Endothelial cell of umbilical vein (primary cell): Measurements from ENCODE around the gene IFNG-AS1. TPM values are rescaled to one million over a fixed set of nuclear protein-coding genes. Genes with fewer than 3 reads are reported as not detected.

ENCODE experiments used
- BruUV-seq: library from RNA; stranded (reverse); fragments of 400-500 nt; replicated peaks from 2 replicates; lab custom pipeline; 2021; lab: Mats Ljungman, UMichigan
- CTCF ChIA-PET: fragments of 300-600, 350-600 bp; sonication (Branson Sonifier 250); formaldehyde crosslinking; loops from one replicate; lab custom pipeline; 2021; ENCODE audit warnings: antibody characterized with exemption, inconsistent platforms; lab: Charles Lee
- POLR2A ChIA-PET: fragments of 300-600, 350-600 bp; sonication (Branson Sonifier 250); formaldehyde crosslinking; loops from one replicate; lab custom pipeline; 2021; ENCODE audit warnings: antibody characterized with exemption, inconsistent platforms; lab: Charles Lee
- DNase-seq: peaks from one replicate; pipeline ENCODE4 v3.0.0-alpha.2; 2011; ENCODE audit warnings: low read depth, low spot score
- FAIRE-seq: peaks from 2 replicates; lab custom pipeline; 2011; peaks lifted over from hg19 to GRCh38; lab: Jason Lieb, UNC
- H2AFZ ChIP-seq: 2 replicates; pipeline ENCODE4 v1.6.0; 2012; ENCODE audit warnings: low read depth, low read length, control low read depth, inconsistent platforms
- H3K27ac ChIP-seq: 2 replicates; pipeline ENCODE4 v1.5.1; 2011; ENCODE audit warnings: low read depth, mild to moderate bottlenecking, control low read depth, low read length, moderate library complexity; ENCODE audit not compliant: insufficient read depth
- H3K27me3 ChIP-seq, 2 experiments: 2 replicates each; pipeline versions ENCODE4 v1.6.0 to v1.6.1; 2011; ENCODE audit warnings: low read length in 2 of 2, mixed read lengths in 1 of 2; ENCODE audit not compliant: control insufficient read depth in 2 of 2, insufficient read depth in 2 of 2
- H3K36me3 ChIP-seq, 2 experiments: 2 replicates in 1 of 2; 3 replicates in 1 of 2; pipeline ENCODE4 v1.5.1; 2011; ENCODE audit warnings: low read length in 2 of 2, mild to moderate bottlenecking in 1 of 2, moderate library complexity in 1 of 2; ENCODE audit not compliant: control insufficient read depth in 2 of 2, insufficient read depth in 2 of 2; ENCODE audit errors: extremely low read depth in 1 of 2
- H3K4me1 ChIP-seq: 3 replicates; pipeline ENCODE4 v1.5.1; 2011; ENCODE audit warnings: mild to moderate bottlenecking, low read length; ENCODE audit not compliant: control insufficient read depth, insufficient read depth; ENCODE audit errors: extremely low read depth
- H3K4me2 ChIP-seq: 2 replicates; pipeline ENCODE4 v1.6.1; 2011; ENCODE audit warnings: low read length, control low read depth, mixed read lengths; ENCODE audit not compliant: insufficient read depth
- H3K4me3 ChIP-seq, 3 experiments: fragments of 200-600 bp in 1 of 3; sonication (generic), shearing (Covaris generic) in 1 of 3; replicated peaks in 1 of 3; 2 replicates each; pipeline ENCODE4 v1.5.1; 2011 to 2016; ENCODE audit warnings: control low read depth in 3 of 3, low read length in 3 of 3, mild to moderate bottlenecking in 2 of 3, inconsistent platforms in 1 of 3, low read depth in 1 of 3, moderate library complexity in 1 of 3; ENCODE audit not compliant: insufficient read depth in 1 of 3
- H3K79me2 ChIP-seq: 2 replicates; pipeline ENCODE4 v1.6.0; 2012; ENCODE audit warnings: low read length, inconsistent platforms; ENCODE audit not compliant: control insufficient read depth, insufficient read depth
- H3K9ac ChIP-seq: replicated peaks from 2 replicates; pipeline ENCODE3; 2011; ENCODE audit warnings: low read length, control low read depth; ENCODE audit not compliant: insufficient read depth; ENCODE audit errors: extremely low read depth
- H3K9me1 ChIP-seq: replicated peaks from 3 replicates; pipeline ENCODE4 v1.6.0; 2011; ENCODE audit warnings: mild to moderate bottlenecking, low read length; ENCODE audit not compliant: control insufficient read depth, insufficient read depth; ENCODE audit errors: extremely low read depth
- H3K9me3 ChIP-seq: replicated peaks from 2 replicates; pipeline ENCODE4 v1.5.1; 2012; ENCODE audit warnings: low read length, inconsistent platforms; ENCODE audit not compliant: control insufficient read depth, insufficient read depth
- H4K20me1 ChIP-seq: replicated peaks from 2 replicates; pipeline ENCODE3; 2011; ENCODE audit warnings: mild to moderate bottlenecking, low read length; ENCODE audit not compliant: control insufficient read depth, insufficient read depth; ENCODE audit errors: extremely low read depth
- CTCF ChIP-seq, 2 donors: IDR thresholded peaks; 1 replicate in 1 of 2; 2 replicates in 1 of 2; pipeline ENCODE4 v1.5.1; 2011; ENCODE audit warnings: low read length in 2 of 2, mild to moderate bottlenecking in 2 of 2, moderate library complexity in 2 of 2, control low read depth in 1 of 2, inconsistent platforms in 1 of 2, low read depth in 1 of 2; ENCODE audit not compliant: insufficient read depth in 1 of 2; ENCODE audit errors: extremely low read depth in 1 of 2
- EZH2 ChIP-seq: IDR thresholded peaks from 2 replicates; pipeline ENCODE4 v1.6.1; 2012; ENCODE audit warnings: borderline replicate concordance, low read depth, mild to moderate bottlenecking, moderate library complexity, low read length, inconsistent platforms; ENCODE audit not compliant: severe bottlenecking
- FOS ChIP-seq: IDR thresholded peaks from 2 replicates; pipeline ENCODE4 v1.6.1; 2011; ENCODE audit warnings: mild to moderate bottlenecking, low read length, moderate library complexity, borderline replicate concordance; ENCODE audit not compliant: insufficient read depth
- GATA2 ChIP-seq: IDR thresholded peaks from 2 replicates; pipeline ENCODE4 v1.7.0; 2011; ENCODE audit warnings: low read depth, mild to moderate bottlenecking, moderate library complexity, mixed read lengths, low read length; ENCODE audit not compliant: insufficient read length, insufficient read depth
- JUN ChIP-seq: IDR thresholded peaks from 2 replicates; pipeline ENCODE4 v1.6.1; 2011; ENCODE audit warnings: borderline replicate concordance, low read depth; ENCODE audit not compliant: insufficient read length, insufficient read depth
- MAX ChIP-seq: IDR thresholded peaks from 2 replicates; pipeline ENCODE4 v1.6.1; 2011; ENCODE audit not compliant: insufficient read depth, insufficient read length
- MYC ChIP-seq: IDR thresholded peaks from one replicate; pipeline ENCODE4 v1.6.1; 2011; ENCODE audit warnings: mild to moderate bottlenecking, low read depth, low read length
- POLR2A ChIP-seq: IDR thresholded peaks from 2 replicates; pipeline ENCODE4 v1.6.1; 2012; ENCODE audit warnings: low read depth, mild to moderate bottlenecking, control low read depth, low read length
- POLR2AphosphoS5 ChIP-seq: IDR thresholded peaks from 2 replicates; pipeline ENCODE4 v1.6.1; 2012; ENCODE audit warnings: low read depth, mild to moderate bottlenecking, control low read depth, low read length, moderate library complexity; ENCODE audit not compliant: insufficient read depth
- dilution Hi-C: fragments of 300-500 bp; cut with MboI; formaldehyde crosslinking; loops from one replicate; pipeline ENCODE4 v1.15.0; 2019; ENCODE audit warnings: low sequenced_read_pairs; ENCODE audit not compliant: extremely low pct_ligation_motif_present
- intact Hi-C: fragments of 100-400 bp; cut with micrococcal nuclease; formaldehyde crosslinking; loops from one replicate; pipeline ENCODE4 v1.10.0; 2022
- polyA plus RNA-seq, 4 experiments: library from polyadenylated mRNA; depleted of rRNA in 3 of 4; stranded (reverse) in 3 of 4; unstranded in 1 of 4; fragments of >200 nt; gene quantifications; 2 replicates each; pipeline versions ENCODE4 v1.2.1 to v1.2.3, GENCODE V29; 2011 to 2012; ENCODE audit warnings: missing spikeins in 1 of 4
- total RNA-seq: library from RNA; stranded (reverse); gene quantifications from 2 replicates; pipeline ENCODE4 v1.2.3, GENCODE V29; 2021

Gene IFNG-AS1
- total and polyA plus RNA-seq, 2 donors (not counting 3 experiments of a cell fraction or from before 2014, with no cell fraction given) = not detected

GRCh38 chr12:67958187-67958586 is 31.1 kb upstream of the IFNG-AS1 start:
- H3K27ac ChIP-seq = no peak overlapping the region
- no peak overlapping the region for H3K4me3 ChIP-seq
- ChIA-PET CTCF (no interaction called here), POLR2A (no interaction called here)
- no peaks in the 10 kb centered on the region for H3K36me3 ChIP-seq
- DNase-seq (no peak), FAIRE-seq (no peak)
- intact Hi-C loops = no loop called here
- no peak for TF ChIP-seq MAX
- no peak for TF ChIP-seq POLR2AphosphoS5
- TF ChIP-seq GATA2 = no peak
- no peak for TF ChIP-seq CTCF (IDR thresholded peaks at IDR 0.05; ENCODE audit: extremely low read depth in 1 of 2, insufficient read depth in 1 of 2, low read depth in 1 of 2, low read length in 2 of 2)
- TF ChIP-seq MYC = no peak
- no peak for TF ChIP-seq POLR2A
- TF ChIP-seq EZH2 = no peak
- TF ChIP-seq FOS = no peak
- no peak for TF ChIP-seq JUN
- no peak overlapping the region for H3K4me2 ChIP-seq
- H2AFZ ChIP-seq = no peak overlapping the region
- H3K9me3 ChIP-seq = no peaks in the 10 kb centered on the region
- dilution Hi-C loops = no loop called here
- BruUV-seq = no TSS peak
- no peaks in the 10 kb centered on the region for H4K20me1 ChIP-seq
- H3K79me2 ChIP-seq = no peaks in the 10 kb centered on the region
- no peaks in the 10 kb centered on the region for H3K27me3 ChIP-seq
- H3K4me1 ChIP-seq = no peaks in the 10 kb centered on the region
- H3K9ac ChIP-seq = no peak overlapping the region
- H3K9me1 ChIP-seq = no peaks in the 10 kb centered on the region
